HG03039 (cell line): Measurements from ENCODE around the gene UQCR11.
A peak's percentile ranks its signal among the peaks of the same experiment; 100 is the strongest.

Experiments
- ATAC-seq: cut with Tn5 transposase; IDR thresholded peaks from one replicate; pipeline ENCODE4 v1.9.1; 2021; ENCODE audit warnings: mild to moderate bottlenecking, moderate library complexity; ENCODE audit not compliant: unreplicated experiment

UQCR11 gene

GRCh38 chr19:1592755-1593500 lies 12.3 kb downstream of the UQCR11 start, which contains the start of gene MBD3:
Gene MBD3, minus strand, starts transcription at chr19:1592865. Its CDS starts 234 bp downstream, at chr19:1592631.
- peak; percentile 67 for ATAC-seq

GRCh38 chr19:1592024-1592754 lies 13.1 kb downstream of the UQCR11 start:
- peak; percentile 52 for ATAC-seq

GRCh38 chr19:1591421-1592023 lies 13.7 kb downstream of the UQCR11 start:
- ATAC-seq = no peak

- ATAC-seq = no peak
These were observed 14.4 kb downstream of the UQCR11 start for GRCh38 chr19:1590641-1591397.

GRCh38 chr19:1587872-1588271 lies 17.4 kb downstream of the UQCR11 start:
- ATAC-seq = no peak

GRCh38 chr19:1585243-1585580 lies 20.1 kb downstream of the UQCR11 start:
- ATAC-seq = no peak

GRCh38 chr19:1584500-1585242 lies 20.6 kb downstream of the UQCR11 start:
- ATAC-seq = no peak

GRCh38 chr19:1582201-1582600 lies 23.1 kb downstream of the UQCR11 start:
- no peak for ATAC-seq

- ATAC-seq = no peak
These were observed 24.3 kb downstream of the UQCR11 start for GRCh38 chr19:1580957-1581356.

GRCh38 chr19:1580382-1580781 lies 24.9 kb downstream of the UQCR11 start:
- ATAC-seq = no peak

GRCh38 chr19:1579222-1579621 lies 26.0 kb downstream of the UQCR11 start:
- no peak for ATAC-seq

- ATAC-seq = no peak
These were observed 27.2 kb downstream of the UQCR11 start for GRCh38 chr19:1577929-1578618.

GRCh38 chr19:1577090-1577928 lies 28.0 kb downstream of the UQCR11 start:
- ATAC-seq = no peak

- no peak for ATAC-seq
These were observed 28.8 kb downstream of the UQCR11 start for GRCh38 chr19:1576242-1577089.

GRCh38 chr19:1575323-1576241 lies 29.7 kb downstream of the UQCR11 start:
- no peak for ATAC-seq

GRCh38 chr19:1574354-1575136 lies 30.7 kb downstream of the UQCR11 start:
- no peak for ATAC-seq
